Activated T-cell treated with anti-CD3 and anti-CD28 coated beads, Interleukin-2, amount 50 U/mL, for 24 hours (primary cell): Measurements from ENCODE around the gene AMBRA1.

Source experiments
- DNase-seq: peaks from one replicate; pipeline ENCODE4 v3.0.0-alpha.2; 2020
- H3K27ac Mint-ChIP-seq: 2 replicates; pipeline ENCODE4 v1.8.0; 2020; ENCODE audit warnings: mild to moderate bottlenecking, mixed read lengths
- H3K27me3 Mint-ChIP-seq: 2 replicates; pipeline ENCODE4 v1.8.0; 2020; ENCODE audit warnings: mixed read lengths
- H3K36me3 Mint-ChIP-seq: 2 replicates; pipeline ENCODE4 v1.8.0; 2020; ENCODE audit warnings: low read depth, mixed read lengths
- H3K4me1 Mint-ChIP-seq: 2 replicates; pipeline ENCODE4 v1.8.0; 2020; ENCODE audit warnings: low read depth, mixed read lengths
- H3K4me3 Mint-ChIP-seq: 2 replicates; pipeline ENCODE4 v1.8.0; 2020; ENCODE audit warnings: mild to moderate bottlenecking, moderate library complexity, mixed read lengths
- H3K9me3 Mint-ChIP-seq: 2 replicates; pipeline ENCODE4 v1.8.0; 2020; ENCODE audit warnings: mixed read lengths

The AMBRA1 gene

GRCh38 chr11:46353698-46354097 lies 240.1 kb downstream of the AMBRA1 start:
- Mint-ChIP-seq H3K27me3 (no peaks in the 10 kb centered on the region), H3K4me3 (peak overlapping the region; percentile 79), H3K36me3 (peaks cover 76% of the 10 kb centered on the region), H3K9me3 (no peaks in the 10 kb centered on the region), H3K4me1 (peaks cover 92% of the 10 kb centered on the region), H3K27ac (peak overlapping the region; percentile 95)
- peak; percentile 72 for DNase-seq

- H3K27me3 Mint-ChIP-seq = no peaks in the 10 kb centered on the region
- peaks cover 80% of the 10 kb centered on the region for H3K36me3 Mint-ChIP-seq
- H3K27ac Mint-ChIP-seq = peak overlapping the region; percentile 95
- H3K4me3 Mint-ChIP-seq = peak overlapping the region; percentile 79
- peak; percentile 83 for DNase-seq
- no peaks in the 10 kb centered on the region for H3K9me3 Mint-ChIP-seq
- peaks cover 81% of the 10 kb centered on the region for H3K4me1 Mint-ChIP-seq
Observed at GRCh38 chr11:46352063-46352841, 241.6 kb downstream of the AMBRA1 start.

GRCh38 chr11:46351606-46352005 lies 242.2 kb downstream of the AMBRA1 start:
- no peaks in the 10 kb centered on the region for H3K27me3 Mint-ChIP-seq
- H3K4me1 Mint-ChIP-seq = peaks cover 78% of the 10 kb centered on the region
- no peaks in the 10 kb centered on the region for H3K9me3 Mint-ChIP-seq
- peak overlapping the region; percentile 95 for H3K27ac Mint-ChIP-seq
- peak; percentile 33 for DNase-seq
- peaks cover 76% of the 10 kb centered on the region for H3K36me3 Mint-ChIP-seq
- peak overlapping the region; percentile 79 for H3K4me3 Mint-ChIP-seq

GRCh38 chr11:46351148-46351547 lies 242.7 kb downstream of the AMBRA1 start:
- Mint-ChIP-seq H3K4me1 (peaks cover 78% of the 10 kb centered on the region), H3K36me3 (peaks cover 72% of the 10 kb centered on the region), H3K27me3 (no peaks in the 10 kb centered on the region), H3K9me3 (no peaks in the 10 kb centered on the region), H3K4me3 (peak overlapping the region; percentile 79), H3K27ac (peak overlapping the region; percentile 95)
- no peak for DNase-seq

- H3K4me1 Mint-ChIP-seq = peaks cover 79% of the 10 kb centered on the region
Observed at GRCh38 chr11:46350695-46351094, 243.1 kb downstream of the AMBRA1 start.

GRCh38 chr11:46348566-46349401 lies 245.0 kb downstream of the AMBRA1 start:
- Mint-ChIP-seq H3K4me3 (peak overlapping the region; percentile 84), H3K27ac (peak overlapping the region; percentile 92), H3K4me1 (peaks cover 81% of the 10 kb centered on the region), H3K9me3 (no peaks in the 10 kb centered on the region), H3K27me3 (no peaks in the 10 kb centered on the region), H3K36me3 (peaks cover 52% of the 10 kb centered on the region)
- DNase-seq = peak; percentile 75

More at GRCh38 chr11:46350695-46351094, 243.1 kb downstream of the AMBRA1 start:
- no peaks in the 10 kb centered on the region for H3K27me3 Mint-ChIP-seq
- H3K27ac Mint-ChIP-seq = peak overlapping the region; percentile 95
- no peak for DNase-seq
- peaks cover 67% of the 10 kb centered on the region for H3K36me3 Mint-ChIP-seq
- no peaks in the 10 kb centered on the region for H3K9me3 Mint-ChIP-seq
- H3K4me3 Mint-ChIP-seq = peak overlapping the region; percentile 19

GRCh38 chr11:46347637-46348311 lies 246.0 kb downstream of the AMBRA1 start:
- H3K9me3 Mint-ChIP-seq = no peaks in the 10 kb centered on the region
- peak overlapping the region; percentile 92 for H3K27ac Mint-ChIP-seq
- no peaks in the 10 kb centered on the region for H3K27me3 Mint-ChIP-seq
- no peak for DNase-seq
- H3K36me3 Mint-ChIP-seq = peaks cover 44% of the 10 kb centered on the region
- peak overlapping the region; percentile 84 for H3K4me3 Mint-ChIP-seq
- H3K4me1 Mint-ChIP-seq = peaks cover 79% of the 10 kb centered on the region

GRCh38 chr11:46346886-46347636 lies 246.8 kb downstream of the AMBRA1 start, which contains the start of gene DGKZ:
DGKZ (plus strand) TSS chr11:46347463; CDS start chr11:46347660, 197 bp downstream.
- peak within 1 kb of the TSS; percentile 84 for H3K4me3 Mint-ChIP-seq
- no peaks in the 10 kb centered on the region for H3K9me3 Mint-ChIP-seq
- peaks cover 80% of the 10 kb centered on the region for H3K4me1 Mint-ChIP-seq
- peak; percentile 96 for DNase-seq
- H3K27ac Mint-ChIP-seq = peak within 1 kb of the TSS; percentile 92
- no peaks in the 10 kb centered on the region for H3K27me3 Mint-ChIP-seq
- H3K36me3 Mint-ChIP-seq = peaks cover 40% of the 10 kb centered on the region
